Measurements from ENCODE around the gene COL4A1.

COL4A1 gene

DNA sequence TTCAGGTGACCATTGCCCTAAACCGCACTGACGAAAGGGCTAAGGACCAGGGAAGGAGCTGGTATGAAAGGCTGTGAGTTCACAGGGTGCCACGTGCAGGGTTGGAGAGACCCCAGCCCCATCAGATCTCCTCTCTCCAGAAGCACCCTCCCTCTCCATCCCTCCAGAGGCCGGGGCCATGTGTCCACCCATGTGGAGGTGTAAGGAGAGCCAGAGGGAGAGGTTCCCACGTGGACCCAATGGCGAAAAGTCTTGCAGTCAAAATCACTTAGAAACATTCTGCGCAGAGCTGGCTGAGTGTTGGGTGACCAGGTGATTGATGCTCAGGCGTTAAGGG lies 168.3 kb downstream of the COL4A1 start:
- DNase-seq (ENCODE audit: extremely low read depth in 1 of 2, low read depth in 1 of 2), result no peak

DNA sequence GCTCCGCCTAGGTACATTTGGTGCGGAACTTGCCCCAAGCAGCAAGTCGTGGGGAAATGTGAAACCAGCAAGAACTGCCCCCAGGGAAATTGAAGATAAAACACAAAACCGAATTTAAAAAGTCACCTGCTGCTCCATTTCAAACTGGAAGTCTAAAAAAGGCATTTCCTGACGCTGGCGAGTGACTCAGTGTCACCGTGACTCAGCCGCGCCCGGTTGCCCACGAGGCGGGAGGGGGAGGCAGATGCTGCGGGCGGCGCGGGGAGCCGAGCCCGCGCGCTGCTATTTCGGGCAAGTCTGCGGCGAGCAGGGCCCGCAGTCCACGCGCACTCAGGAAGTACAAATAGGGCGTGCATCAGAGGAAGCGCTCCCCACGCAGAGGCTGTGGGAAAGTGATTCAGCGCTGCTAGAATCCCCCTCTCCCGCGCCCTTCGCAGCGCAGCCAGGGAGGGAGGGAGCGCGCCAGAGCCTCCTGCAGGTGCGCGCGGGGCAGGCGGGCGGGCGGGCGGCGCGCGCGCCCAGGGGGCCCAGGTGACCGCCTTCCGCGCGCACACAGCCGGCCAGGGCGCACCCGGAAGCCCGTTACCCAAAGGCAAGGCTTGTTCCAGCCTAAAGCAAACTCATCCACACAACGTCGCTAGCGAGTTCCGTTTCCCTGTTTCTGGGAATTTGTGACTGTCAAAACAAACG lies 168.8 kb downstream of the COL4A1 start:
- peak; percentile 45 to 61 for DNase-seq (ENCODE audit: extremely low read depth in 1 of 2, low read depth in 1 of 2)

DNA sequence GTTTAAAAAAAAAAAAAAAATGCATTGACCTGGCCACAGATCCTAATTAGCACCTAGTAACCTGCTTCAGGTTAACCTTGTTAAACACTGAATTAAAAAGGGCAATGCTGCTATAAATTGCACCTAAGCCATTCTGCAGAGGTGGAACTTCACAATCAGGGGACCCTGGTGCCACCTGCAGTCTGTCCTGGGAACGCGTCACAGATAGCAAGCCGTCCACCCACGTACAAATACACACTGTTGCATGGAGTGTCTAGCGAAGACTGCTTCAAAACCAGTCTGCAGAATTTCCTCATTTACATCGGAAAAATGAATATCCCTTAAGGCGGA lies 169.3 kb downstream of the COL4A1 start:
- peak in 1 of 2 donors; percentile 6 for DNase-seq (ENCODE audit: extremely low read depth in 1 of 2, low read depth in 1 of 2)

DNA sequence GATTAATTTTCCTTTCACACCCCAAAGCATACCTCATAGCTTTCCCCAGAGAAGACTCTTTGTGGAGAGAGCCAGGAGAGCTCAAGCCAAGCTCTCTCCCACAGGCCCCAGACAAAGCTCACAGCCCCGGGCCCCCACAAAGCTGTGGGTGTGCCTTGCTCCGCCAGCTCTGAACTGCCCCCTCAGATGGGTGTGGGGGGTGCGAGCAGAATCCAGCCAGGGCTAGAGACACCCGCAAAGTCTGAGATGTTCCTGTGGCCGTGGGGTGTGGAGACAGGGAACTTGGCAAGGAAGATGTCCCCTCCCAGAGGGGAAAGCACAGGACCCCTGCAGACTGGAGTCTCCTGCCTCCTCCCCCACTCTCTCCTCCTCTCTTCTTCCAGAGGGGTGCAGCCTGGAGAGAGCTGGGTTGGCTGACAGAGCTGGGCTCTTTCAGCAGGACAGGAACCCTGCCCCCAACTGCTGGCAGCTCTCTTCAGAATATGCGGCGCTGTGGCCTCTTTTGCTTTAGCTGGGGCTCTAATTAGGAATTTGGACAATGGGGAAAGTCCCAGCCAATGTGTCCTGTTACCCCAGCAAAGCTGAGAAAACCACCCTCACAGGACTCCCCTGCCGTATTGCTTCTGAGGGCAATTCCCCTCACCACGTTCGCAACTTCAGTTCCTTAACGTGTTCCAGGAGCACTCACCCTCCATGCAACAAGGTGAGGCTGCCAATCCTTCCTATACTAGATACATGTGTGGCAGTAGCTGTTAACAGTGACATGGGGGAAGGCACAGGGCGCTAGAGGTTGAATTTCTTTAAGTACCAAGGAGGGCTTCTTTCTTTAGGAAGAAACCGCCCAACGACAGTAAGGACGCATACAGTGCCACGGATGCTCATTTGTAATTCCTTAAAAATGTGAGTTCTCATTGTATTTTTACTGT lies 170.0 kb downstream of the COL4A1 start:
- DNase-seq (ENCODE audit: extremely low read depth in 1 of 2, low read depth in 1 of 2), result no peak

DNA sequence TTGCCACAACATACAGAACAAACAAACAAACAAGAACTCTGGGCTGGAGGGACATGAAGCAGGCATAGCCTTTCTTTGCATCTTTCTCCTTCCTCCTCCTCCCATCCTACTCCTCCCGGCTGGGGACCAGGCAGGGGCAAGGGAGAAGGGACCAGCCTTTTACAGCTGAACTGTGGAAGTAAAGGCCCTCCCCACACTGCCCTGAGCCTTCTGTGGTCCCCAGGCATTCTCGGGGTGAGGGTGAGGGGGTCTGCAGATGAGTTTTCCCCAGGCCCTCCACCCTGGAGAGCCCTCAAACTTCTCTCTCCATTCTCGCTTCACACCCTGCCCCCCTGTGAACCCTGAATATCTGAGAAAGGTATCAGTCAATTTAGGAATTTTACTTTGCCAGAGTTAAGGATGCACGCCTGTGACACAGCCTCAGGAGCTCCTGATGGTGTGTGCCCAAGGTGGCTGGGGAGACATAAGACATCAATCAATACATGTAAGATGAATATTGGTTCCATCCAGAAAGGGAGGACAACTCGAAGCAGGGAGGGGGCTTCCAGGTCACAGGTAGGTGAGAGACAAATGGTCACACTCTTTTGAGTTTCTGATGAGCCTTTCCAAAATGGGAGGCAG lies 170.9 kb downstream of the COL4A1 start:
- DNase-seq (ENCODE audit: extremely low read depth in 1 of 2, low read depth in 1 of 2), result no peak

DNA sequence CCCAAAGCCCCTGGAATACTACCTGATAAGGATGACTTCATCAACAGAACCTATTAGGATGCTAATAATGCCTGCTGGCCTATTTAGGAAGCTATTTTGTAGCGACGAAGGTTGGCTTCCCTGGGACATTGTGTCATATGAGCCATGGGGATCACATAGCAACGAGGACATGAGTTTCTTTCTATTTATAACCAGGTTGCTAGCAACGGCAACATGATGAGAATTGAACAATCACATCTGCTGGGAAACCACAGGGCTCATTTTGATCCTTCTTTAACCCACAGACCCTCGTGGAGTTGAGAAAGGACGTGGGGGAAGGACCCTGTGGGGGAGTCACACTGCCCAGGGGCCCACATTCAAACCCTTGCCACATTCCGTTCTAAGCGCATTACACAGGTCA lies 172.2 kb downstream of the COL4A1 start:
- DNase-seq (ENCODE audit: extremely low read depth in 1 of 2, low read depth in 1 of 2), result no peak

DNA sequence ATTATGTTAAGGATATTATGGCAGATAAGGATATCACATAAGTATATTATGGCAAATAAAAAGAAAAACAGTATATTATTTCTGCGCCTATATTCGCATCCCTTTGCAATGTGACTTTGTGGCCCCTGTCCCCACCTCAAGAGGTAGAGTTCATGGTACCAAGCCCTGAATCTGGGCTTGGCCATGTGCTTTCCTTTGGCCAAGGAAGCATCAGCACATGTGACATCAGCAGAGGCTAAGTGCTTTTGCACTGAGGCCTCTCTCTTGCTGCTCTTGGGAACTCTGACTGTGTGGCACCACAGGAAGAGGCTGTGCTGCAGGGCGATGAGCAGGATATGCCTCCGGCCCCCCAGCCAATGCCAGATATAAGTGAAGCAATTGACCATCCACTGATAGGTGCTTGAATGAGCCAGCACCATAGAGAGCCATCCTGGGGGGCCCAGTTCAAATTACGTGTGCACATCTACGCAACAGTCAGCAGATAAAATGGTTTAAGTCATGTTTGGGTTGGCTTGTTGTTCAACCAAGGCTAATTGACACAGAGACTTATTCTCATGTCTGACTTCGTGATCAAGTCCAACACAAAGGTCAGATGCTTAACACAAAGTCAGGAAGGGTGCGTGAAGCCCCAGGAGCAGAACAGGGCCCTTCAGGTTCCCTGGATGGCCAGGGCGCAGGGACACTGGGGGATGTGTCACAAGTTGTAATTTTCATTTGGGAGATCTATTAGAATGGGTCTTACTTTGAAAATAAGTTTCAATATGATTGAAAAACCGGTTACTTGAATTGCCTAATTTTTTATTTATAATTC lies 173.3 kb downstream of the COL4A1 start:
- DNase-seq (ENCODE audit: extremely low read depth in 1 of 2, low read depth in 1 of 2), result no peak

DNA sequence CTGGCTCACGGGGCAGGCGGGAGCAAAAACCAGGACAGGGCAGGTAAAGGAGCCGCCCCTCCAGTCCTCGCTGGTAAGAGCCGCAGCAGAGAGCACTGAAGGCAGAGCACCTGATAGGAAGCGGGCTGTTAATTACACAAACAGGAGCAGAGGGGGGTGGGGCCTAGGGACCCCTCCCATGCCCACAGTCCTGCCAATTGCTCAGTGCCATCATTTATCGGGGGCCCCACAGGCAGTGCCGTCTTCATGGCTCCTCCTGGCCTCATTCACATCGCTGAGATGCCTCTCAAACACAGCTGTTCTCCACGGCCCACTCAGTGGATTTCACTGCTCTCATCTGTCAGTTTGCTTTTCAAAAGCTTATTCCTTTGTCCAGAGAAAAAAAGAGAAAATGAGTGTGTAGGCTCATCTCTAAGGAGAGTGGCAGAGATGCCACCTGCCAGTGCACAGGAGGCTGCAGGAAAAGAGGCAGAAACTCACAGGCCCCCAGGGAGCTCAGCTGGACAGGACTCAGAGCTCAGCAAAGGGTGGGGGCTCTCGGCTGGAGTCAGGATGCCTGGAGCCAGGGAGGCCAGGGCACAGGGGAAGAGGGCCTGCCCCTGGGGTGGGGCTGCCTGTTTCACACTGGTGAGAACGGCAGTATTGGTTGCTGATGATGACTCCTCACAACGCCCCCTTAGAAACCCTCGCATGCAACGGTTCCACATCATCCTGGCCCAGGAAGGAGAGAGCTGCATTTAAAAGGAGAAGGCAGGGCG lies 174.6 kb downstream of the COL4A1 start:
- DNase-seq (ENCODE audit: extremely low read depth in 1 of 2, low read depth in 1 of 2), result no peak

DNA sequence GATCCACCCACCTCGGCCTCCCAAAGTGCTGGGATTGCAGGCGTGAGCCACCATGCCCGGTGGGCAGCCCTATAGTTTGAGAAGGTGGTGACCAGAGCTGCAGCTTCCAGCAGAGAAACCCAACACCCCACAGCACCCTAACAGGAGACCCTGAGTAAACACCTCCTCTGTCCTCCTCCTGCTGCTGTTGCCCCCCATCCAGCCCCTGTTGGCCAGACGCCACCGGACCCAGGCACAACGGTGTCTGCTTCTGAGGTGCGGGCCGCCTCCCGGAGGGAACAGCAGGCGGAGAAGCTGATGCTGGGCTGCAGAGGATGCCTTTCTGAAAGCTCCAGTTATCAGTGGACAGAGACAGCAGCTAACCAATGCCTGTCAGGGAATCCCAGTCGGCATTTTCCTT lies 175.5 kb downstream of the COL4A1 start:
- DNase-seq (ENCODE audit: extremely low read depth in 1 of 2, low read depth in 1 of 2), result no peak

DNA sequence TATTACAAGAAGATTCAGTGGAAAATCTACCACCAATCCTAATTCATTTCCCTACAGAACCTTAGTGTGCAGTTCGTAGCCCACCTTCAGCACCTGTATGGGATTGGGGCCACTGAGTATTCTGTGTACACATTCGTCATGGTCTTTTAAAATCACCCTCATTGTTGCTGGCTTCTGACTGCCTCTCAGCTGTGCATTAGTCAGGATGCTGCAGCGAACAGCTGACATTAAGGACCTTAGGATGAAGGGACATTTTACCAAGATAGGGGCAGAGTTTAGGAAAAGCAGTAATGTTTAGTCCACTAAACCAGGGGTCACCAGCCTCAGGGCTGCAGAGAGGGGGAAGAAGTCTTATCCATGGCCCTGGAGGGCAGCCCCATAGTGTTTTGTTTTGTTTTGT lies 176.5 kb downstream of the COL4A1 start:
- no peak for DNase-seq (ENCODE audit: extremely low read depth in 1 of 2, low read depth in 1 of 2)

DNA sequence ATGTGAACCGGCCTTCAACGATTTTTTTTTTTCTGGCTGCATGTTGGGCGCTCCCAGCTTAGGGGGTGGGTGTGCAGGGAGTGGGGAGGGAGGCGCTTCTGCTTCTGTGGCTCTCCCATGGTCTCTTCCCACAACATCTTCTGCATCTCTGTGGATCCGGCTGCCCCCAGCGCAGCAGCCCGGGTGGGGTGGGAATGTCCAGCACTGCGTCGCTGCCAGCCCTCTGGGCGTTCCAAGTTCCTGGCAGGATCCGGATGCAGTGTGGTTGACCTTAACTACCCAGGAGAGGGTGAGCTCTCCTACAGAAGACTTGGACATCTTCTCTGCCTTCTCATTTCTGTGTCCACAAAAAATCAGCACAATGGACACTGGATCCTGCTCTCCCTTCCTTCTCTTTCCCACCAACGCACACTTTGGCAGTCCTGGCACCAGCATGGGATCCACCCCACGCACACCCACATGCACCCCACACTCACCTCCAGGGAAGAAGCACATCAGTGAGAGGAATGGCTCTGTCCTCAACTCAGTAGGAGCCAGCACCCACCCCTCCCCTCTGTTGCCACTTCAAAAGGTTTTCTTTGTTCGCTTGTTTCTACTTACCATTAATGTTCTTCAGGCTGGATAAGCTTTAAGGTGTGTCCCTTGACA lies 177.3 kb downstream of the COL4A1 start:
- no peak for DNase-seq (ENCODE audit: extremely low read depth in 1 of 2, low read depth in 1 of 2)

DNA sequence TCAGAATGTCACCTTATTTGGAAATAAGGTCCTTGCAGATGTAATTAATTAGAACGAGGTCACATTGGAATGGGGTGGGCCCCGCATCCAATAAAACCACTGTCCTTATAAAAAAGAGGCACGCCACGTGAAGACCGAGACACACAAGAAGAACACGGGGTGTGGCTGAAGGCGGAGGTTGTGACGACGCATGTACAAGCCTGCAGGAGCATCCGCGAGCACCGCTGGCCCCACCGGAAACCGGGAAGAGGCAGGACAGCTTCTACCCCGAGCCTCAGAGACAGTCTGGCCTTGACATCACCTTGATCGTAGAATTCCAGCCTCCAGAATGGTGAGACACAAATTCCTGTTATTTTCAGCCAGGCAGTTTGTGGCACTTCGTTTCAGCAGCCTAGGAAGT lies 177.9 kb downstream of the COL4A1 start:
- no peak for DNase-seq (ENCODE audit: extremely low read depth in 1 of 2, low read depth in 1 of 2)

DNA sequence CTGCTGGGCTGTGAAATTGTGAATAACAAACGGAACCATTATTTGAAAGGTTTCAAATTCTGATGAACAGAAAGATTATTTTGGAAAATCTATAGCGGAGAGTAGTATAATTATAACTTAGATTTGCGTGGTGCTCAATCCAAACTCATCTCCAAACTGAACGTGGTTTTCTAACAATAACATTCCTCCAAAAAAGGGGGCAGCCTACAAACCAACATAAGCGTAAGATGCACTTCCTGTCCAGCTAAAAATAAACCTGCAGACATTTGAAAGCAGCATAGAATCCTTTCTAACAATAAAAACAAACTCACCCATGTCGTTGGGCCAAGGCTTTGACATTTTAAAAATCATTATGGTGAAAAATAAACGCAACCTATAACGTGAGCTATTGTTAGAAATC lies 178.4 kb downstream of the COL4A1 start:
- DNase-seq (ENCODE audit: extremely low read depth in 1 of 2, low read depth in 1 of 2), result no peak

DNA sequence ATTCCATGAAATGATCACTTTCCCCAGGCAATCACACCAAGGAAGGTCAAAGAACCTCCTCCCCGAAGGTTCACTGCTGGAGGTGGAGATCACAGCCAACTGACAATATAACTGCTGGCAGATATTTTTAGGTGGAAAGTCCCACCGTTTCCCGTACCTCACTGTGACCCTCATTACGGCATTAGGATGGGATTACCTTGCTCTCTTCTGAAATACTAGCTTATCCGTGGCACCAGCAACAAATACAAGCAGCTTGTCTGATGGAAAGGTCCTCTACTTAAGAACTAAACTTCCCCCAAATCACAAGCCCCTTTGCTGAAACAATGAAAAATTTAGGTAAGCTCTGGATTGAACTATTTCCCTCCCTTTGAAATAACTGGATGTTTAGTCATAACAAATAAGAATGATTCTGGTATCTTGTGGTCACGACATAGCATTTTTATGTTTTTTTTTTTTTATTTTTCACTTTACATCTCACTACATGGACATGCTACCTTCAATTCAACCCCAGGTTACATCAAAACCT lies 178.9 kb downstream of the COL4A1 start:
- DNase-seq (ENCODE audit: extremely low read depth in 1 of 2, low read depth in 1 of 2), result no peak

DNA sequence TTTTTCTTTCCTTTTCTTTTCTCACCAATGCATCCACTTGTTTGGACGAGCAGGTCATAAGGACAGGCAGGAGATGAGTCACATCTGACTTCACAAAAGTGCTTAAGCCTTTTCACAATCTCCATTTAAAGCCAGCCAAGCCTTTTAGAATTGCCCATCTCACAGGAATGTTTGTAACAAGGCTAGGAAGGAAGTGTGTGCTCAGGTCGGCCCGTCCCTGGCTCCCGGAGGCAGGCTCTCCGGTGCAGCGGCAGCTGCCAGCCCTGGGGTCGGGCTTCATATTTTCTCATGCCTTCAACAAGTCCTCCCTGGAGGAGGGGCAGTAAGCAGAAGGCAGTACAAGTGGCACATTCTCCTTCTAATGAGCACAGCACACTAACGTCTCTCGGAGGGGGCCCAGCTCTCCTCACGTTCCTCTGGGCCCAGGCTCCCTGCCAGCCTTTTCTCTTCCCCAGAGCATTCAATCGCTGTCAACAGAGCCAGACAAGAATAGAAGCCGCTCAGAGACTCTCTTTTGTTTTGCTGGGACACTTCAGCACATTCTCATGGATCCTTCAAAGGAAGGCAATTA lies 180.5 kb downstream of the COL4A1 start:
- DNase-seq (ENCODE audit: extremely low read depth in 1 of 2, low read depth in 1 of 2), result no peak

DNA sequence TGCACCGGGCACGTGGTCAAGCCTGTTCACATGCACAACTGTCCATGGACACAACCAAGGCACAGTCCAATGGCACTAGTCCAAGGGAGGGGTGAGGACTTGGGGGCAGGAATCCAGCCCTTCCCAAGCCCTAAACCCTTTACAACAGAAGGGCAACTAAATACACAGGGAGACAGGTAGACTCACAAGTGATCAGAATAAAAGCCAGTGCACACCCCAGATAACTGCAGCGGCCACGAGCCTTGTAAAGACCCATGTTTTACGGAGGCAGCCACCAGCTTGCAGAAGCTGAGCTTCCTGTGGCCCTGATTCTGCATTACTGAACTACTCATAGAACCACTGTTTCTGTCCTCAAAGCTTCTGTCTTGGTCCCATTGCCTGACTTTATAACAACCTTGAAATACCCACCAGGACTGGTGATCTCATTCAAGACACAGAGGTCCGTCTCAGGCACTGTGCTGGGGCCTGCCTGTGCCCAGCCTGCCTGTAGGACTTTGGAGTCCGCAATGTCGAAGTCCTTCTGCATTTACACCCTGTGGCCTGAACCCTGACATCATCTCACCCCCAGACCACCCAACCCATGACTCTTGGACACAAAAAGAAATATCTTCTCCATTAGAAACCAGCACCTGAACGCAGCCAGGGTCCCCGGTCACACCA lies 181.2 kb downstream of the COL4A1 start:
- DNase-seq (ENCODE audit: extremely low read depth in 1 of 2, low read depth in 1 of 2), result no peak

DNA sequence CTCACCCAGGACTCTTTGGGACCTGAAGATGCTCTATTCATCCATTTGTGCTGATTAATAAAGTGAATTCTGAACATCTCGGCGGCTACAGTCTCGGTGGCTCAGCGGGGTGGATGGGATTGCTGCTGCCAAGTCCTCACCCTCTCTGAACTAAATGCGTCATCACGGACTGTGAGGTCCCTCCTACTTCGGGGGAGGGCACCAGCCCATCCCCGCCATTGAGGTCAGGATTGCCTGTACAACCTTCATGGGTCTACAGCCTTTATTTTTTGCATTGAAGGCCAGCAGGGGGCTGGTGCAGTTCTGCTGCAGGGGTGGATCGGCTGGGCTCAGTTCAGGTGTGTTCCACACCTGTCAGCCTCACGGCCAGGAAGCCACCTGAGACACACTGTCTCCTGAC lies 181.8 kb downstream of the COL4A1 start:
- no peak for DNase-seq (ENCODE audit: extremely low read depth in 1 of 2, low read depth in 1 of 2)

DNA sequence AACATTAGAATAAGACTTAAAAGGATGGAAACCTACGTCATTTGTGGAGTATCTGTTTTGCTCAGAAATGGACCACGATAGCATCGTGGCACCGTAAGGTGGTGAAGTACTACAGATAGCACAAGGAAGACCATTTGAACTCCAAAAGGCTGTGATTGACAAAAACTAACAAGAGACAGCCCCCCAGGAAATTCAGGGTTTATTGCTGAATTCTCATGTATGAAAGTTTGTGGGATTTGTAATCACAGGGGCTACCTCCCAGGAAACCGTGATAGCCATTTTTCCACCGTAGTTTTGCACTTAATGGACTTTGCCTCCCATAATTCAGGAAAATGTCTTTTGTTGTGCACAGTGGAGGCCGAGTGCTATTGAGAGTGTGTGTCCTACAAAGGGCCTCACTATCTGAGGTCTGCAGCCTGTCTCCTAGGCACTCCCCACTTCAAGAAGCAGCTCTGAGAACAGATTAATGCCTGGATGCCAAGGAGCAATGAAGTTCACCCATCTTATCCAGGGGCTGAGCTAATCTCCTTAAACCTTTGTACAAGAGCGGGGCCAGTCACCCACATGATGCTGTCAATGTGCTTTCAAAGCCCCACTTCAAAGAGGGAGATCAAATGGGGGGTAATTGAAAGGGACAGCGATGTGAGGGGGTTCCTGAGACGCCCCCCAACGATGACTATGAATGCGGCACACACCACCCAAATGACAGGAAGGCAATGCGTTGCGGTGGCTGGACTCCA lies 182.6 kb downstream of the COL4A1 start:
- no peak for DNase-seq (ENCODE audit: extremely low read depth in 1 of 2, low read depth in 1 of 2)

All from stimulated activated CD8-positive, alpha-beta memory T cell treated with anti-CD3 and anti-CD28 coated beads, Interleukin-7, amount 100 ng/mL, for 48 hours (primary cell).